Limb (tissue), 2 donors: ENCODE results near the gene MSANTD2.
A peak's percentile ranks its signal among the peaks of the same experiment; 100 is the strongest.

Experiments used
- DNase-seq, 2 donors: peaks; one replicate each; pipeline ENCODE4 v3.0.0-alpha.2; 2016; ENCODE audit errors: extremely low spot score in 2 of 2

MSANTD2 gene

DNA sequence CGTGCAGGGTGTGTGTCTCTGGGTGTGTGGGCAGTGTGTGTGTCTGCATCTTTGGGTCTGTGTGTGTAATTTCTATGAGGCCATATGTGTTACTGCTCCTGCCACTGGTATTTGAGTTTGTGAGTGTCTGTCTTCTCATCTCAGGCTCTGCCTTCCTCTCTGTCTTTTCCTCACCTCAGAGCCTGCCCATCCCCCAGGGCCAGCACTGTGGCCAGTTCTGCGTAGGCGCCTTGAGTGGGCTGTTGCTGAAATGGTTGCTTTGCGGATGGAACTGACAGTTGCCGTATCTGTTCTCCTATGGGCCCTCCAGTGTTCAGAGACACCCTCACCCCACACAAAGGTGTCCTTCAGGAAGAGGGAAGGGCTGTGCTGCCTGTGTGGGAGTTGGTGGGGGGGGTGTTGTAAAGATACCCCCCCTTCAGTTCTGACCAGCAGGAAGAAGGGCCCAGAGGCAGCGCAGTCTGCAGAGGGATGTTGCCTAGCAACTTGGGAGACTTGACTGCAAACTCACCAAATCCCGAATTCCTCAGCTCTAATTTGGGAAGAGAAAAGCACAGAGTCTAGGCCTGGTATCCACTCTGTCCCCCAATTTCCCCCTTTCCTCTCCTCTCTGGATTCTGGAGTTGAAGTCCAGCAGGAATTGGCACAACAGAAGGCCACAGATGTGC lies 62.4 kb downstream of the MSANTD2 start:
- no peak for DNase-seq

DNA sequence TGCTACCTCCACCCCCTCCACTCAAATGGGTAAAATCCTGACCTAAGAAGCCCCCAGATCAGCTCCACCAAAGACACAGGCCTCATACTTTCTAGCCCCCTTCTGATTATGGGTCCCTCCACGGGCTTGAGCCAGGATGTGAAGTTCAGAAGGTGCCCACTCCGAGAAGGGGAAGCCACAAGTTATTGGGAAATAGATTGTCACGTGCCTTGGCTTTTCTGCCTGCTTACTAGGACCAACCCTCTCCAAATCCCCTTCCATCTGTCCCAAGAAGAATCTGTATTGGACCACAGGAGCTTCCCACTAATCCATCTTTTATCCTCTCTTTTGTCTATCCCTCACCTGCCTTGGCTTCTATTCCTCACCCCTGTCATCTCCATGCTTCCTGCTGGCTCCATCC lies 63.5 kb downstream of the MSANTD2 start:
- DNase-seq: no peak

DNA sequence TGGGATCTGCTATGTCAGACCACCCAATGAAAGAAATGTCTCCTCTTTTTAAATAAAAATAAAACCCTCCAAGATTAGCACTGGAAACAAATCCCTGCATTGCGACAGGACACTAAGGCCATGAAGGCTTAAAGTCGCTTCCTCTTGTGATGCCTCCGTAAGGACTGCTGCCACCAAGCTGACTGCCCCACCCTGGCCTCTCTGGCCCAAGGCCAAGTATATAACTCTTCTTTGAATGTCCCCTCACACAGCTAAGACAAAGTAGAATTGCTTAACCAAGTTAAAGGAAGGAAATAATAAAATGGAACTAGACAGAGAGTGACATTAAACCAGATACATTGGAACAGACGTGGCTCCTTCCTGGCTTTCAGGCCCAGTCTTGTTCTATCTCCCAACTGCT lies 68.0 kb downstream of the MSANTD2 start:
- no peak for DNase-seq

DNA sequence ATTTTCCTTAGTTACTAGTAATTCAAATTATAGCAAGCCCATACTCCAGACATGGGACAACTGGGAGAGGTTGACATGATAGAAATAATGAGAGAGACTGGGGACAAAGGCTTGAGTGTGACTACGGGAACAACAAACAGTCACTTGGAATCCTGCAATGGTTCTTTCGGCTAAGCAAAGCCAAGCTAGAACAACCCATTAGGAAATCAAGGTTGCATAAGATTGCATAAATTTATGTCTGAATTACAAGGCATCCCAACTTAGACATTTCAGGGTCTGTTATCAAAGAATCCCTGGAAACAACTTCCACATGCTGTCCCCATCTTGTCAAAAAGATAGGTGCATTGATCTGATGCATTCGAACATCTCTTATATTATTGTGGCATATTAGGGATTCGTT lies 70.6 kb downstream of the MSANTD2 start:
- no peak for DNase-seq

DNA sequence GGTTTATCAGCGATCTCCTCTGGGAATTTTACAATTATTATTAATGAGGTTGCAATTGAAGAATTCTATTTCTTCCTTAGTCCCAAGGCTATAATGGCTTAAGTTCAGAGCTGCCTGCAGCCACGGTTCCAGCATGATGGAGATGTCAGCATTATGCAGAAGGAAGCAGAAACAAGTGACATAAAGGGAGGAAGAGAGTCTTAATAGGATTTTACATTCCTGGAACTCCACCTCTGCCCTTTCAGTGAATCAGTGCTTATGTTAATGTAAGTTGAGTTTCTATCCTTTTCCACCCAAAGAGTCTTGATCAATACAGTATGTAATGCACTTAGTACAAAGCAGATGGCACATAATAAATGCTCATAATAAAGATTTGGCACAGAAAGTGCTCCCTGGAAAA lies 72.1 kb downstream of the MSANTD2 start:
- no peak for DNase-seq

DNA sequence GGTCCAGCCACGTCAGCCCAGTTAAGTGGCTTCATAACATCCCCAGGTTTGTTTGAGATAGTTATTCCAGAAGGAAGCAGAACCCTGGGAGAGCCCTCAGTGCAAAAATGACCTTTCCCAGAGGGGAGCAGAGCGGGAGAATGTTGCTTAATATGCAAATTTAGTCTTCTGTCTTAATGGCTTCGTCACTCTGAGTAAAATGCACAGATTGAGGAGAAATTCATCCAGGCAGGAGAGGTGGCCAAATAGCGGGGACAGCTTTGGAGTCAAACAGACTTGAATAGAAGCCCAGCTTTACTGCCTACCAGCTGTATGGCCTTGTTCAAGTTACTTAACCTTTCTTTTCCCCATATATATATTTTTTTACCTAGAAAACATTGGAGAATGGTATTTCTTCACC lies 72.7 kb downstream of the MSANTD2 start:
- DNase-seq: no peak

DNA sequence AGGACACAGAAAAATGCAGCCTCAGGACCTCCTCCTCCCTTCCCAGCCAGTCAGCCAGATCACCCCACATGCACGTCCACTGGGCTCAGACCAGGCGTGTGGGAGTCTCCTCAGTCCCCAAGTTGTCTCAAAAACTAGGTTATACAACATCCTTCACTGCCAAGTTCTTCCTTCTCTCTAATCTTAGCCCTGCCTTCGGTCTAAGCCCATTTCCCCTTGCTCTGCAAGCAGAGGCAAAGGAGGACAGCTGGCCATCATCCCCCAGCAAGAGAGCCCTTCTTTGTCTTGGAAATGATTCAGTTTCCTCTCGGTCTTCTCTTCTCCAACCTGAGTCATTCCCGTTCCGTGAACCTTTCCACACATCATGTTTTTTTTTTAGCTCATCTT lies 74.5 kb downstream of the MSANTD2 start:
- no peak for DNase-seq

DNA sequence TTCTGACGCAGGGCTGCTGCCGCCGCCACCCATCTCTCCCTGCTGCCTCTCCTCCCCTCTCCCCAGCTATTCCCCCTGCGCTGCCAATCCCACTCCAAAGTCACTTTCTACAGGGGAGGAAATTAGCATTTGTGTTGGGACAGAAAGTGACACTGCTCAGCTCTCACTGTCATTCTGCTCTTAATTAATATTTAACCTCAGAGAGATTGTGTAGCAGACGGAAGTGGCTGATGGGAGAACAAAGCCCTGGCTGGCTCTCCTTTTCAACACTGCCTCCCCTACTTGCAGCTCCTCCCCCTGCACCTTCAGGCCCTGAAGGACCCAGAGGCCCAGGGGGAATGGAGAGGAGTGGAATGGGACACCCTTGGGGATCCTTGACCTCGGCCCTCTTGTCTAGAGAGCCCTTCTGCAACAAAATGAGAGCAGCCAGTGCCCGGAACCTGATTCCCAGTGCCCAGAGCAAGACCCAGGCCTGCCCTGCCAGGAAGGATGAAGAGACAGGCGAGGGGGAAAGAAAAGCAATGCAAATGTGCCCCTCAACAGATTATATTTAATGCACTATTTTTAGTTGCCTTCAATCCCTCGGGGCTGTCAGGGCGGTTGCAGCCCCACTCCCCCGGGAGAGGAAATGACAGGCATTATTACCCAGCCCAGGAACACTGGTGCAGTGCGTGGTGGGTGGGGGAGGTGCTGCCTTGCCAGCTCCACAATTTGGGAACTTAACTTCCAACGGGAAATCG lies 75.1 kb downstream of the MSANTD2 start:
- no peak for DNase-seq

DNA sequence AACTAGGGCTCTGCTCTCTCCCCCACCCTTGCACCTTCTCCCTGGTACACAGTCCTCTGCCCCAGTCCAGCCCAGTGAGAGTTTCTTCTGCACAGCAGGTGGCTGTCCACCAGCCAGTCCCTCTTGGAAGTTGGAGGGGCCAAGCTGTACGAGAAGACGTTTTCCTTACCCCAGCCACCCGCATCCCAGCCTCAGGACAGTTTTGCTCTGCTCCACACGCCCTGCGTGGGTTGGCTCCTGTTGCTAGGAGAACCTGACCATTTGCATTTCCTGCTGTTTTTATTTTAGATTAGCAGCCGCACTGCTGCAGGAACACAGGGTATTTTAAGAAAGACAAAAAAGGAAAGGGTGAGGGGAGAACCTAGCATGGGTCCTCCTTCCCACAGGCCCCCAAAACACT lies 78.0 kb downstream of the MSANTD2 start:
- no peak for DNase-seq

DNA sequence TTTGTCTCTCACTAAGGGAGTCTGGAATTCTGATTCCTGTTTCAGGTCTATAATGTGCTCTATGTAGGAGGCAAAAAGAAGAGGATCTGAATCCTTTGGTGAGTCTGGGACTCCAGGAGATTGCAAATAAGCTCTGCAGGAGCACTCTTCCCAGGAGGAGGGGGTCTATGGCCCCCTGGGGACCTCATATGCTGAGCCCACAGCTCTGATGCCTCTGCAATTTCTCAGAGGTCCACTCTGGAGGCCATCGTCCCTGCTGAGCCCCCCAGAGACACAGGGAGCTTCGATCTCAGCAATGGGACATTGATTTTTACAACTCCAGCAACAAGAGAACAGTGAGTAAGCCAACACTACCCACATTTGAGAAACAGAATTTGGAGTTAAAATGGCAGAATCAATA lies 80.7 kb downstream of the MSANTD2 start:
- DNase-seq: no peak

DNA sequence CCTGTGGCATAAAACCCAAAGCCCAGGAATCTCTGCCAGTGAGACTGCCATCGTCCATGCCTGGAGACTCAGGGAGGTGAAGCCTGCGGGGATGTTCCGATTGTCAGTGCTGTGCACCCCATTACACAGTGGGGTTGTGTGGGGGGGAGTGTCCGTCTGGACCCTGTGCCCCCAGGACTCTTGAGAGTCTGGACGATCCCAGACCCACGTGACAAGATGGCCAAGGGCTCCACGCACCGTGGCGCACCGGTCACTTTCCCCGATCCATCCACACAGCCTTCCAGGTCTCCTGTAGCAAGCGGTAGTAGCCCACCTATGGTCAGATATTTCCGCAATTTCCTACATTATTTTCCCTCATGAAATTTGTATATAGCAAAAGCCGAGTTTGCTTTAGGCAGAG lies 81.4 kb downstream of the MSANTD2 start:
- no peak for DNase-seq

DNA sequence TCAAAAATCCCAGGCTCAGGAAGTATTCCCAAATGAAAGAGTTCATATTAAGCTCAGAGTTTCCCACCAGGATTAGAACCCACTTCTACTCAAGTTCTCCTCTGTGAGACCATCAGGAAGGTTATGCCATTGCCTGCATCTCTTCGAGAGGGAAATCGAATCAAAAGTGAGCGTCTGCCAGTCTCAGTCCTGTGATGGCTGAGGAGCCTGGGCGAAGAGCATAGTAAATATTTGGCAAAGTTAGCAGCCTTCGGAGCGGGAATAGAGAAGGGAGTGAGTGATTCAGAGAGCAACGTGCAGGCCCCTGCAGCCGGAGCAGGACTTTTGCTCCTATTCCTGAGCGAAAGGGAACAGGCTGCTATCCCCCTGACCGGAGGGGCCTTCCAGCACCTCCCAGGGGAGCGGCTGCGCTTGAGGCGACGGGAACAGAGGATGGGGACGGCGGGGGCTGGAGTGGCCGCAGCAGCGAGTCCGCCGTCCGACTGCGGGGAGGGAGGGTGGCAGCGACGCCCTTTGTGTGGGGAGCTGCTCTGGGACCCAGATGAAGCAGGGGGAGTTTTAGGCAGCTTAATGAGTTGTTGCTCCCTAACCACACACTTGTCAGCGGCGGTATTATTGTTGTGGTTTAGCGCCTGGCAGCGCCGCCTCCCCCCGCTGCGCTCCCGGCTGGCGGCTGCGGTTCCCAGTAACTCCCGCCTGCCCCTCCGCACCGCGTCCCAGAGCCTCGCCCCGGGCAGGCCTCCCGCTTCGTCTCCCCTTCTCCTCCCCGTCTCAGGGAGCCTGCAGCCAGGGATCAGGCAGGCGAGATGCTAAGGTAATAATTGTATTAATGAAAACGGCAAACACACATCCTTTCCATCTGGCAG lies 82.2 kb downstream of the MSANTD2 start:
- DNase-seq: peak; percentile 5 to 56

DNA sequence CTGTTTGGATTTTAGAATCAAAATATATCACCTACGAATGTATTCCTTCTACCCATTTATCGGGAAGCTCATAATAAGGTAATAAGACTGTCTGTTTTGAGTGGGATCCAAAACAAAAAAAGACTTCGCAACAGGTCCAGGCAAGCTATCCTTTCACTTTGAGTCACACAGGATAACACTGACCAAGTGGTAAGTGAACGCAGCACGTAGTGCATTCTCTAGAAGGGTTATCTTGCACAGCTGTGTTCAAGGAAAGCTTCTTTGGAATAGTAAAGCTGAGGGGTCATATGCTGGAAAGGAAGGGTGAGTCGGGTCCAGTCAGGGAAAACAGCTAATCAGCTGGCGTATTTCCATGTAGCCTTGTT lies 82.8 kb downstream of the MSANTD2 start:
- DNase-seq: no peak

DNA sequence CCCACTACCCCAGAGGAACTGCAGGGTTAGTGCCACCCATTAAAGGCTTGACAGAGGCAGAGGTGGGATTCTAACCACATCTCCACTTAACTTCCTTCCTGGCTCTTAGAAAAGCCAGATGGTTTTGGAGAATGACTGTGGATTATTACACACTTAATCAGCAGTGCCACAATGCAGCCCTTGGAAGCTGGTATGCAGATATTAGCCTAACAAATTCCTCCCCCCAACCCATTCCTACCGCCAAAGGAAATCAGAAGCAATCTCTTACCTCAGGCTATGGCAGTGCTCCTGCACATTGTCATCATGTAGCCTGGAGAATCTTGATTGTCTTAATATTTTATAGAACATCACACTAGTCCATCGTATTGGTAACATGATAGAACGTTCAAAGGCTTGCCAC lies 83.6 kb downstream of the MSANTD2 start:
- no peak for DNase-seq
